HG03442 (cell line): Measurements from ENCODE around the gene NUCB2.

ENCODE experiments used
- ATAC-seq: cut with Tn5 transposase; IDR thresholded peaks from one replicate; pipeline ENCODE4 v1.9.1; 2021; ENCODE audit warnings: mild to moderate bottlenecking, moderate library complexity; ENCODE audit not compliant: unreplicated experiment

NUCB2 gene

DNA sequence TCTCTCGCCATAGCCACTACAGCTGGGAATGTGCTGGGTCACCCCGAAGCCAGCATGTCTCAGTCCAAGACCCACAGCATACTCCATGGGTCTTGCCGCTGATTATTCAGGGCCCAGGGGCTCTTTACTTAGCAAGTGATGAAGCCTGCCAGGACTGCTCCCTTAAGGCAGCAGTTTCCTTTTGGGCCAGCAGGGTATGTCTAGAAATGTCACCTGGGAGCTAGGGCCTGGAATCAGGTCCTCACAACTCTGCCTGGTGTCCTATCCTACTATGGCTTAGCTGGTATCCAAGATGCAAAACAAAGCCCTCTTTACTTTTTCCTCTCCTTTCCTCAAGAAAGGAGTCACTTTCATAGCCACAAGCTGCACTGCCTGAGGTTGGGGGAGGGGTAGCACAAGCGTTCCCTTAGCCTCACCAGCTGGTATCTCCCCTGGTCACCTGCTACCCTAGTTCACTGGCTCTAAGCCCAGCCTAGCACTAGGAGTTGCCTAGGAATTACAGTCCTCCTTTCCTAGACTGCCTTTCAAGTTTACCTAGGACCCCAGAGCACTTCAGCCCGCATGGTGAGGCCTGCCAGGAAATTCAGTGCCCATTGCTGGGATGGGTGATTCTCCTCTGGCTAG is 52.4 kb downstream of the NUCB2 start:
- no peak for ATAC-seq

GRCh38 chr11:17331669-17332068 is 55.1 kb downstream of the NUCB2 start:
- ATAC-seq, result no peak

DNA sequence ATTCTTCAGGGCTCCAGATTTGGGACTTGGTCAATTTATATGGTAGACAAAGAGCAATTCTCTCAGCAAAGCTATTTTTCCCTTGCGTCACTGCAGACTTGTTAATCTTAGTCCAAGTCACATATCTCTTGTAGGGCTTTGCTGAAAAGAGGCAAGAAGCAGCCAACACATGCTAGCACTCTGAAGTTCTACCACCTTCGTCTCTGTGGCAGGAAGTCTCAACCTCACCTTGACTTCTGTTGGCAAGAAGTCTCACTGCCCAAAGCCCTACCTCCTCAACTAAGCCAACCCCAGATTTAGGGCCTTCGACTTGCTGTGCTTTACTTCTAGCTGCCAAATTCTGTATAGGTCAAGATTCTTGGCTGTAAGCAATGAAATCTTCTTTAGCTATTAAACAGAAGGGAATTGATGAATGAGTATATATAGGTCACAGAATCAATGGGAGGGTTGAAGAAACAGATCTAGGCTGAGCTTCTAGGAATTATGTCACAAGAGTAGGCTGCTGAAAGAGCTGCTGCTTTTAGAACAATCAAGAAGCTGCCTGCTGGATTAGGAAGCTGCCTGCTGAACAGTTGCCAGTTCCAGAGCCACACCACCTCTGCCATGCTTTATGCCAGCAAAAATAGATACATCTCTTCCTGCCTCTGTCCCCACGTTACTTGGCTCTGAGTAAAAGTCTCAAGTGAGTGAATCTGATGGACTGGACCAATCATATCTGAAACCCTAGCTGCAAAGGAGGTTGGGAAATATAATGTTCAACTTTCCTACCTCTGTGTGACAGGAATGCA is 57.5 kb downstream of the NUCB2 start:
- no peak for ATAC-seq

- ATAC-seq, result no peak
Measured at GRCh38 chr11:17343257-17343656, 66.7 kb downstream of the NUCB2 start.

GRCh38 chr11:17343907-17344306 is 67.4 kb downstream of the NUCB2 start:
- ATAC-seq, result no peak

GRCh38 chr11:17347676-17348075 is 71.1 kb downstream of the NUCB2 start:
- no peak for ATAC-seq

DNA sequence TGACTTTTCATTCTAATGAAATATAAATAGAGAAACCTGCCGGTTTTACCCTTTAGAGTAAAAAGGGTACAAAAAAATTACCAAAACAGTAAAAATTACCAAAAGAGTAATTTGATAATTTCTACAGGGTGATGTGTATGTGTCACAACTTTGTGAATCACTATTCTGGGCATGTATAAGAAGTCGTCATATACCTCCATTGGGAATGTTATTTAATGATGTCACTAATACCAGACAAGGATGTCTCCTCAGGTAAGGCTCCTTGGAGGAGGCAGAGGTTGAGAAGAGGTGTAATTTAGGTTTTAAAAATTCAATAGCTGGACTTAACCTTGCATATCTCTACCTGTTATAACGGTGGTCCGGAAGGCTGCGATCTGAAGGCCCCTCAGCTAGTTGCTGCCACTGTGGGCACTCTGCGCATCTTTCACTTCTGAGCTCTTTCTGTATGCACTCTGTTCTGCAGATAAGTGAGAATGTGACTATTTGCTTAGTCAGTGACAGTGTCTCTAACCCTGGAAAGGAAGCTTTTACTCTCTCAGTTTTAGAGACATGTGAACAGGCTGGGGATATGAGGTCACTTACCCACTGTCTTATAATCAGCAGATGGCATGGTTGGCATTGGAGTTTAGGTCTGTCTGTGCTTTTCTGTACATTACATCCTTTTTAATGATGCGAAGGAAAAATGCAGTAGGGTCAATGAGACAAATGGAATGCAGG is 74.1 kb downstream of the NUCB2 start:
- no peak for ATAC-seq

- ATAC-seq, result no peak
Measured at GRCh38 chr11:17351172-17351509, 74.6 kb downstream of the NUCB2 start.

- peak; percentile 34 for ATAC-seq
Measured at GRCh38 chr11:17351510-17352176, 75.1 kb downstream of the NUCB2 start, which contains the start of gene NCR3LG1. Gene NCR3LG1 (plus strand): TSS chr11:17351800. CDS start chr11:17351970, 170 bp downstream.

GRCh38 chr11:17352950-17353820 is 76.6 kb downstream of the NUCB2 start:
- peak; percentile 38 for ATAC-seq

GRCh38 chr11:17353821-17354600 is 77.5 kb downstream of the NUCB2 start:
- ATAC-seq, result no peak

- peak; percentile 53 for ATAC-seq
Measured at GRCh38 chr11:17354601-17354991, 78.1 kb downstream of the NUCB2 start.

DNA sequence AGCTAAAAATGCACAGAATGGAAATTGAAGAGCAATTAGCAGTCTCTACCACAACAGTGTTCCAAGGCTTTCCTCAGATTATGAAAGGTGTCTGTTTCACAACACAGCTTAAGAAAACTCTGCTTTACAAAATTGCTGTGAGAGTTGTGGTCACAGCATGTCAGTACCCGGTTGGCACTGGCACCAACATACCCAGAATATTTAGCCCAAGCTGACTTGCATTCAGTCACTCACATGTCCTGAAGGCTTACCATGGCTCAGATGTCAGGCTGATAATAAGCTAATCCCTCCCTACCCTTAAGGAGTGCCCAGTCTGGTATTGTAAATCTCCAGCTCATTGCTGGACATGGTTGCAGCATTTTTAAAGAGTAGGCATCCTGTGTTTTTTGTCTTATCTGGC is 90.0 kb downstream of the NUCB2 start:
- ATAC-seq, result no peak

- no peak for ATAC-seq
Measured at GRCh38 chr11:17368551-17368950, 92.0 kb downstream of the NUCB2 start.

- no peak for ATAC-seq
Measured at GRCh38 chr11:17369094-17369493, 92.6 kb downstream of the NUCB2 start.

GRCh38 chr11:17369684-17370243 is 93.2 kb downstream of the NUCB2 start:
- no peak for ATAC-seq

GRCh38 chr11:17371614-17372013 is 95.1 kb downstream of the NUCB2 start:
- no peak for ATAC-seq

DNA sequence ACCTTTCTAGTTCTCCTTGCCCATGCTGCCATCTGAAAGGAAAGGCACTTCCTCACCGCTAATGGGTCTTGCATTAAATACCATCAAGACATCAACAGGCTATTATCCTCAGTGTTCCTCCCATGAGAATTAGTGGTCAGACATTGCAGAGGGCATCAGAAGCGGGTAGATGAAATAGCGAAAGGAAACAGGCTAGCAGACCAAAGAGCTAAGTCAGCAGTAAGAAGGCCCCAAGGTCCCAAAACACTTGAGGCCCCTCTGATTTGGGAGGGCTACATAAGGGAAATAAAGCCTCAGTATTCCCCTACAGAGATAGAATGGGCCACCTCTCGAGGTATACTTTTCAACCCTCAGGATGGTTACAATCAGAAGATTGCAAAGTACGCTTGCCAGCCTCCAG is 99.0 kb downstream of the NUCB2 start:
- ATAC-seq, result no peak

- no peak for ATAC-seq
Measured at GRCh38 chr11:17376493-17376892, 100.0 kb downstream of the NUCB2 start.
